HL-60 (cell line): ENCODE data around the gene GNB1.

ENCODE experiments used
- DNase-seq, 2 experiments: peaks; one replicate each; pipeline ENCODE4 v3.0.0-alpha.2; 2010 to 2020; ENCODE audit warnings: low read depth in 1 of 2, low spot score in 1 of 2
- H3K27ac ChIP-seq: fragments of 250-450 bp; sonication (Bioruptor Pico); replicated peaks from 2 replicates; pipeline ENCODE4 v1.5.1; 2020; ENCODE audit warnings: mild to moderate bottlenecking, moderate library complexity
- H3K27me3 ChIP-seq: fragments of 250-450 bp; sonication (Bioruptor Pico); 2 replicates; pipeline ENCODE4 v1.5.1; 2021; ENCODE audit warnings: mild to moderate bottlenecking, moderate library complexity; ENCODE audit not compliant: insufficient read depth, poor library complexity, severe bottlenecking
- H3K4me3 ChIP-seq: replicated peaks from 2 replicates; pipeline ENCODE4 v1.5.1; 2011; ENCODE audit warnings: mild to moderate bottlenecking, control low read depth, low read length; ENCODE audit not compliant: insufficient read depth
- CTCF ChIP-seq: IDR thresholded peaks from one replicate; pipeline ENCODE4 v1.5.1; 2011; ENCODE audit warnings: low read length, control low read depth, inconsistent platforms; ENCODE audit not compliant: insufficient read depth
- GABPA ChIP-seq: IDR thresholded peaks from 2 replicates; pipeline ENCODE4 v1.6.1; 2012; ENCODE audit warnings: low read depth
- POLR2AphosphoS5 ChIP-seq: IDR thresholded peaks from 2 replicates; pipeline ENCODE4 v1.6.1; 2012; ENCODE audit warnings: low read depth
- REST ChIP-seq: IDR thresholded peaks from 2 replicates; pipeline ENCODE4 v1.6.1; 2012; ENCODE audit warnings: low read depth; ENCODE audit not compliant: insufficient replicate concordance
- SPI1 ChIP-seq: IDR thresholded peaks from 2 replicates; pipeline ENCODE4 v1.6.1; 2012; ENCODE audit warnings: low read depth, mild to moderate bottlenecking, borderline replicate concordance

Gene GNB1

GRCh38 chr1:1788646-1789431, 102.0 kb downstream of the GNB1 start:
- DNase-seq = peak in 1 of 2 experiments; percentile 34
- peak; percentile 27 for TF ChIP-seq CTCF
- no peak for TF ChIP-seq POLR2AphosphoS5
- no peak for TF ChIP-seq REST
- TF ChIP-seq SPI1 = no peak
- Histone ChIP-seq H3K27me3 (no peaks in the 10 kb centered on the region), H3K4me3 (no peak overlapping the region), H3K27ac (no peak overlapping the region)

GRCh38 chr1:1788136-1788535, 102.8 kb downstream of the GNB1 start:
- Histone ChIP-seq H3K4me3 (no peak overlapping the region), H3K27ac (no peak overlapping the region), H3K27me3 (no peaks in the 10 kb centered on the region)
- TF ChIP-seq REST (no peak), SPI1 (no peak), GABPA (no peak), CTCF (no peak), POLR2AphosphoS5 (no peak)
- DNase-seq = no peak

- no peaks in the 10 kb centered on the region for H3K27me3 ChIP-seq
- no peak for TF ChIP-seq POLR2AphosphoS5
- TF ChIP-seq GABPA = no peak
- TF ChIP-seq REST = no peak
- no peak for TF ChIP-seq CTCF
- no peak for TF ChIP-seq SPI1
- no peak overlapping the region for H3K27ac ChIP-seq
- DNase-seq = no peak
- H3K4me3 ChIP-seq = no peak overlapping the region
Measured at GRCh38 chr1:1786836-1787605, 103.9 kb downstream of the GNB1 start.
